ENCODE results near the gene ASCC1. TPM values are rescaled to one million over a fixed set of nuclear protein-coding genes. Genes with fewer than 3 reads are reported as not detected.

Gene ASCC1
- total RNA-seq = 27.9 TPM

DNA sequence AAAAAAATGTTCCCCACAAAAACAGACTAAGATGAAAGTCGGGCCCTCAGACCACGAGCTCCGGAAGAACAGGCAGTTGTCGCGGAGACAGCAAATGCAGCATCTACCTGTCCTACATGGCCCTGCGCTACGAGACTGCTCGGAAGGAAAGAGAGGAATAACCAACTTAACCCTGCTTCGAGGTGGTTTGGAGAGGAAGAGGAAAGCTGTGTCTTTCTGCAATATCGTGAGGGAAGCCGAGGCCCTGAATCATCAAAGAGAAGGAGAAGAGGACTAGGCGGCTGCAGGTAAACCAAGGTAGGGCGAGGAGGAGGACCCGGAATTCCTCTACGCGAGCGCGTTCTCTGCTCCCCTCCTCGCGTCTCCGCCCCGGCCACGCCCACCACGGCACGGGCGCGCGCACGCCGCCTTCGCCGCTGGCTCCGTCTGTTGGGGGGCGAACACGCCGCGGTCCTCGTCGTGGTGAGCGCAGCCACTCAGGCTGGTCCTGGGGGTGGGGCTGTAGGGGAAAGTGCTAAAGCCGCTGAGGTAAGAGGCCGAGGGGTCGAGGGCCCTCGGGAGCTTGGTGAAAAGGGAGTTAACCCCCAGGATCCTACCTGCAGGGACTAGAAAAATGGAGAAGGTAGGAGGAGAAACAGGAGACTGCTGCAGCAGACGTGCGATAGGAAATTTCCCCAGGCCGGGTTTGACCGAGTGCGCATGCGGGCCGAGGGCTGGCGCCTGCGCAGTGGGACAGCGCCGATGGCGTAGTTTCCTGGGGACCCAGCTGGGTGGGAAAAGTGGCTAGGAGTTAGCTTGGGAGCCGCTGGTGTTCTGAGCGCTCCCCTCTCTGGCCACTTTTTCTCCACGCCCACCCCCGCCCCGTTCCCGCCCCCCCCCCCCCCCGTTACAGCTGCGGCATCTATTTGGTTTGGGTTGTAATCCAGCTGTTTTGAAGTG lies at the start of gene ASCC1, which contains the start of gene ANAPC16:
TSS of gene ASCC1 (minus strand) at position 666 of the 939 bp plus-strand sequence. CDS start 2,978 bp downstream, outside the sequence.
TSS of gene ANAPC16 (plus strand) at position 402 of the 939 bp plus-strand sequence. CDS start 7,903 bp downstream, outside the sequence.
- ATAC-seq = peak; percentile 92

GRCh38 chr10:72265508-72265907 lies 49.4 kb upstream of the ASCC1 start:
- DNase-seq (ENCODE audit: low spot score) (no peak), ATAC-seq (no peak)

More for the DNA sequence above, at the start of gene ASCC1, which contains the start of gene ANAPC16:
- DNase-seq (ENCODE audit: low spot score) = peak; percentile 95

- ATAC-seq (no peak), DNase-seq (ENCODE audit: low spot score) (no peak)
Observed at GRCh38 chr10:72264536-72264935, 48.5 kb upstream of the ASCC1 start.

- ATAC-seq = peak; percentile 31
Observed at GRCh38 chr10:72263613-72264241, 47.7 kb upstream of the ASCC1 start.

DNA sequence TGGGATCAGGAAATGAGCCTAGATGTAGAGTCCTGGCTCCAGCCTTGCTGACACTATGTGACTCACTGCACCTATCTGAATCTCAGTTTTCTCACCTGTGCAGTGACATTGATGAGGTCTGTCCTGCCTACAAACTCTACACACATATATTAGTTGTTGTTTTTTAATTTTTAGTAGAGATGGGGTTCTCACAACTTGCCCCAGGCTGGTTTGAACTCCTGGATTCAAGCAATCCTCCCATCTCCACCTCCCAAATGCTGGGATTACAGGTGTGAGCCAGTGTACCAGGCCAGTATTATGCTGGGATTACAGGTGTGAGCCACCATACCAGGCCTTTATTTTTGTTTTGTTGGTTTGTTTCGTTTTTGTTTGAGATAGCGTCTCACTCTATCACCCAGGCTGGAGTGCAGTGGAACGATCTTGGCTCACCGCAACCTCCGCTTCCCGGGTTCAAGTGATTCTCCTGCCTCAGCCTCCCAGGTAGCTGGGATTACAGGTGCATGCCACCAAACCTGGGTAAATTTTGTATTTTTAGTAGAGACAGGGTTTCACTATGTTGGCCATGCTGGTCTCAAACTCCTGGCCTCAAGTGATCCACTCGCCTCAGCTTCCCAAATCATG lies 45.8 kb upstream of the ASCC1 start:
- ATAC-seq (peak; percentile 1), DNase-seq (ENCODE audit: low spot score) (no peak)

More at GRCh38 chr10:72263613-72264241, 47.7 kb upstream of the ASCC1 start:
- peak; percentile 85 for DNase-seq (ENCODE audit: low spot score)

DNA sequence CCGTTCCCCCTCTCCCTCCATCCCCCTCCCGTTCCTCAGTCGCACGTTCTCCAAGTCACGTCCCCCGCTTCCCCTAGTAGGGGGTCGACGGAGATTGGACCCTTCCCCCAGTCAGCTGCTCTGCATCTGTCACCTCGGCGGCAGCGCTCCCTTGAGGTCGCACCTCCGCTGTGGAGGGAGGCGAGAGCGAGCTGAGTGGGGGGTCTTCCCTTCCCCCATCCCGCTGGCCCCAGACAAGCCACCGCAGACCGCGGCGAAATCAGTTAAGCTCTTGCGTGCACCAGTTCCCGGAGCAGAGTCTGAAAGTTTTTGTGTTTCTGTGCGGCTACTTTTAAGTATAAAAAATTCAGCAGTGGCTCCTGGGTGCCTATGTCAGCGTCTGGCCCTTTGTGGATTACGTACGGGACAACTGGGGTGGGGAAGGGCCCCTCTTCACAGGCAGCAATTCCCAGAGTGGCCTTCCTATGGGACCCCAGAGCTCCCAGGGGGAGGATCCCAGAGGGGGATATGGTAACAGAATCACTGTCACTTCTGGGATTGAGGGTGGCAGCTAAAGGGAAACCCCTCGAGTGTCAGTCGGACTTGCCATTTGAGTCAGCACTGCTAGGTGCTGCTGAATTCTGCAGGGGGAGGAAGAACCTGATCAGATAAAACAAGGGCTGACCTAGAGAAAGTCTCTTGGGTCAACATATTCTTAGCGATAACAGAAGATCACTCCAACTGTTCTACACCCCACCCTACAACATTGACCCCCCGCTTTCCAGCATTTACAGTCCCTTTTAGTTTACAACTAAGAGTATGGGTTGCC lies 45.1 kb upstream of the ASCC1 start:
- peak; percentile 17 for ATAC-seq
- no peak for DNase-seq (ENCODE audit: low spot score)

- ATAC-seq = peak; percentile 87
Observed at GRCh38 chr10:72260239-72260975, 44.3 kb upstream of the ASCC1 start.

DNA sequence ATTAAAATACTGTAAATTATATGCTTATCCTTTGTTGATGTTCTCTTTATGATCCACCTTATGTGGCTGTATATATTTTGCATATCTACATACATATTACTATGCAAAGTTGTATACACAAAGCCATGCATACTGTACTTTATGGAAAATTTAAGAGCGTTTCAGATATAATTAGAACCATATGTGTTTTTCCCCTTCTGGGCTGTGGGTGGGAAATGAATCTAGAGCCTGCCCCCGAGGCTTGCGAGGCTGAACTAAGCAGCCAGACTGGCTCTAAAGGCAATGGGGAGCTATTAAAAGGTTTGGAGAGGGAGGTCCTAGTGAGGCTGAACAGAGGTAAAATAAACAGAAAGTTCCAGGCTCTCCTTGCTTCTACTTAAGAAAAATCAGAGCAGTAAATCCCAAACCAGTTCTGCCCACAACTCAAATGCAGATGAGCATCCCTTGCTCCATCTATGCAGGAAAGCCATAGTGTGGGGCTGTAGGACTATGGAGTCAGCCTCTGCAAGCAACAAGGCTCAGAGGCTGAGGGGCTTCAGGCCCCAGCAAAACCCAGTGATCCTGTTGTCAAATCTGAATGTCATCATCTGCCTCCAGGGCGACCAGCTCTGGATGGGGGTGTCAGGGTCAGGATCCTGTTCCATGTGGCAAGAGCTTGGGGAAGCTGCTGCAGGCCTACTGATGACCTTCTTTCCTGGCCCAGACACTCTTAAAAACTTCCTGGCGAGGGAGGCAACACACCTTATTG lies 43.6 kb upstream of the ASCC1 start:
- ATAC-seq = peak; percentile 5

More at GRCh38 chr10:72260239-72260975, 44.3 kb upstream of the ASCC1 start:
- DNase-seq (ENCODE audit: low spot score) = peak; percentile 94

DNA sequence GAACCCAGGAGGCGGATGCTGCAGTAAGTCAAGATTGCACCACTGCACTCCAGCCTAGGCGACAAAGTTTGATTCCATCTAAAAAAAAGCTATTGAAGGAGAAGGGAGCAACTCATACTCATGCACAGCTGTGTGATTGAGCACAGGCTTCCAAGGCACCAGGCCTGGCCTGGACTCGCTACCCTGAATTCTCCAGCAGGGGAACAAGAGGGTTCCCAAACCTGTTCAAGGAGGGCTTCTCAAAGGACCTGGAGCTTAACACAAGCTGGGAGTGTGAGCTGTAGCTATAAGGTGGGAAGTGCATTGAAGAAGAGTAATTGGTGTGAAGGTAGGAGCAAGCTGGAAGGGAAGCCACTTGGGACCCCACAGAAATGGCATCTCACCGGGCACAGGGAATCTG lies 42.5 kb upstream of the ASCC1 start:
- DNase-seq (ENCODE audit: low spot score) (no peak), ATAC-seq (no peak)

More for the DNA sequence above, 43.6 kb upstream of the ASCC1 start:
- no peak for DNase-seq (ENCODE audit: low spot score)

GRCh38 chr10:72257051-72257892 lies 41.2 kb upstream of the ASCC1 start:
- ATAC-seq (no peak), DNase-seq (ENCODE audit: low spot score) (no peak)

- DNase-seq (ENCODE audit: low spot score) (no peak), ATAC-seq (no peak)
Observed at GRCh38 chr10:72255977-72256729, 40.1 kb upstream of the ASCC1 start.

GRCh38 chr10:72254813-72255568 lies 38.9 kb upstream of the ASCC1 start:
- ATAC-seq = peak; percentile 83
- DNase-seq (ENCODE audit: low spot score) = peak; percentile 96

- DNase-seq (ENCODE audit: low spot score) = no peak
- ATAC-seq = no peak
Observed at GRCh38 chr10:72253578-72253977, 37.5 kb upstream of the ASCC1 start.

- DNase-seq (ENCODE audit: low spot score) = no peak
- ATAC-seq = no peak
Observed at GRCh38 chr10:72252972-72253371, 36.9 kb upstream of the ASCC1 start.

GRCh38 chr10:72251635-72252034 lies 35.6 kb upstream of the ASCC1 start:
- no peak for DNase-seq (ENCODE audit: low spot score)
- no peak for ATAC-seq

- peak; percentile 74 for DNase-seq (ENCODE audit: low spot score)
- ATAC-seq = peak; percentile 61
Observed at GRCh38 chr10:72250666-72251065, 34.6 kb upstream of the ASCC1 start.
